ENCODE measurements around the gene LARP1.

LARP1 gene

GRCh38 chr5:154754460-154755360 is 467 bp upstream of the LARP1 start:
- H3F3A ChIP-seq (ENCODE audit: low read depth) = no peaks in the 10 kb centered on the region
- peaks cover 18% of the 10 kb centered on the region for H3K4me1 ChIP-seq (ENCODE audit: insufficient read depth, low read length, poor library complexity, severe bottlenecking)
- H4K20me1 ChIP-seq (ENCODE audit: insufficient read depth, low read length, poor library complexity, severe bottlenecking) = peaks cover 32% of the 10 kb centered on the region
- H3K9ac ChIP-seq (ENCODE audit: low read depth, low read length, poor library complexity, severe bottlenecking) = peak overlapping the region; percentile 72
- peak overlapping the region; percentile 81 for H2AFZ ChIP-seq (ENCODE audit: low read length)
- H3K9me3 ChIP-seq (ENCODE audit: insufficient read depth, low read depth, low read length) = no peaks in the 10 kb centered on the region
- peak overlapping the region; percentile 70 for H3K4me2 ChIP-seq (ENCODE audit: low read depth, low read length, poor library complexity, severe bottlenecking)
- TF ChIP-seq CTCF (conservative IDR thresholded peaks at IDR 0.05; ENCODE audit: low read length) (peak; percentile 23; the same call in 1 of the 2 replicates), EZH2phosphoT487 (IDR thresholded peaks at IDR 0.05; ENCODE audit: borderline replicate concordance) (no peak)
- H3K79me2 ChIP-seq (ENCODE audit: insufficient read depth, low read length) = peaks cover 52% of the 10 kb centered on the region
- no peaks in the 10 kb centered on the region for H3K9me2 ChIP-seq (replicated peaks; ENCODE audit: low read depth, low read length)
- H3K4me3 ChIP-seq (ENCODE audit: low read length, poor library complexity, severe bottlenecking) = peak overlapping the region; percentile 74
- peaks cover 4% of the 10 kb centered on the region for H3K27me3 ChIP-seq (ENCODE audit: insufficient read depth, low read length, poor library complexity, severe bottlenecking)
- no peaks in the 10 kb centered on the region for H3K36me3 ChIP-seq (ENCODE audit: insufficient read depth, low read length)

- TF ChIP-seq EZH2phosphoT487 (IDR thresholded peaks at IDR 0.05; ENCODE audit: borderline replicate concordance) = no peak
- no peak for TF ChIP-seq CTCF (conservative IDR thresholded peaks at IDR 0.05; ENCODE audit: low read length)
- Histone ChIP-seq H3K4me2 (ENCODE audit: low read depth, low read length, poor library complexity, severe bottlenecking) (peak overlapping the region; percentile 51), H3K9ac (ENCODE audit: low read depth, low read length, poor library complexity, severe bottlenecking) (peak overlapping the region; percentile 92), H3K9me2 (replicated peaks; ENCODE audit: low read depth, low read length) (no peaks in the 10 kb centered on the region), H3K9me3 (ENCODE audit: insufficient read depth, low read depth, low read length) (no peaks in the 10 kb centered on the region), H3K4me1 (ENCODE audit: insufficient read depth, low read length, poor library complexity, severe bottlenecking) (peaks cover 24% of the 10 kb centered on the region), H3K79me2 (ENCODE audit: insufficient read depth, low read length) (peaks cover 67% of the 10 kb centered on the region), H3K27me3 (ENCODE audit: insufficient read depth, low read length, poor library complexity, severe bottlenecking) (peaks cover 4% of the 10 kb centered on the region), H3K4me3 (ENCODE audit: low read length, poor library complexity, severe bottlenecking) (peak overlapping the region; percentile 94), H2AFZ (ENCODE audit: low read length) (no peak overlapping the region), H3F3A (ENCODE audit: low read depth) (no peaks in the 10 kb centered on the region), H4K20me1 (ENCODE audit: insufficient read depth, low read length, poor library complexity, severe bottlenecking) (peaks cover 46% of the 10 kb centered on the region), H3K36me3 (ENCODE audit: insufficient read depth, low read length) (no peaks in the 10 kb centered on the region)
Observed at GRCh38 chr5:154756009-154756867, 1.1 kb downstream of the LARP1 start.

GRCh38 chr5:154756868-154757813 is 2.0 kb downstream of the LARP1 start:
- no peaks in the 10 kb centered on the region for H3K9me2 ChIP-seq (replicated peaks; ENCODE audit: low read depth, low read length)
- H3K79me2 ChIP-seq (ENCODE audit: insufficient read depth, low read length) = peaks cover 76% of the 10 kb centered on the region
- no peaks in the 10 kb centered on the region for H3K9me3 ChIP-seq (ENCODE audit: insufficient read depth, low read depth, low read length)
- TF ChIP-seq CTCF (conservative IDR thresholded peaks at IDR 0.05; ENCODE audit: low read length) = no peak
- TF ChIP-seq EZH2phosphoT487 (IDR thresholded peaks at IDR 0.05; ENCODE audit: borderline replicate concordance) = no peak
- H3K9ac ChIP-seq (ENCODE audit: low read depth, low read length, poor library complexity, severe bottlenecking) = peak overlapping the region; percentile 92
- peaks cover 27% of the 10 kb centered on the region for H3K4me1 ChIP-seq (ENCODE audit: insufficient read depth, low read length, poor library complexity, severe bottlenecking)
- peaks cover 53% of the 10 kb centered on the region for H4K20me1 ChIP-seq (ENCODE audit: insufficient read depth, low read length, poor library complexity, severe bottlenecking)
- H3F3A ChIP-seq (ENCODE audit: low read depth) = no peaks in the 10 kb centered on the region
- H2AFZ ChIP-seq (ENCODE audit: low read length) = no peak overlapping the region
- peaks cover 4% of the 10 kb centered on the region for H3K27me3 ChIP-seq (ENCODE audit: insufficient read depth, low read length, poor library complexity, severe bottlenecking)
- H3K4me2 ChIP-seq (ENCODE audit: low read depth, low read length, poor library complexity, severe bottlenecking) = peak overlapping the region; percentile 56
- H3K36me3 ChIP-seq (ENCODE audit: insufficient read depth, low read length) = no peaks in the 10 kb centered on the region
- H3K4me3 ChIP-seq (ENCODE audit: low read length, poor library complexity, severe bottlenecking) = peak overlapping the region; percentile 94
